Left ventricle myocardium inferior (tissue), 1 donor: ENCODE measurements around the gene WDHD1. TPM values are rescaled to one million over a fixed set of nuclear protein-coding genes. Genes with fewer than 3 reads are reported as not detected.
A peak's percentile ranks its signal among the peaks of the same experiment; 100 is the strongest.
"Not testable (repeated sequence)": the region's sequence is repeated elsewhere in the genome, so short reads cannot be mapped to it uniquely, and the experiment has no call there.

Source experiments
- DNase-seq: peaks from one replicate; pipeline ENCODE4 v3.0.0-alpha.2; 2020
- H3K27ac ChIP-seq: fragments of 200-600 bp; replicated peaks from 2 replicates; pipeline ENCODE4 v1.8.0; 2021
- H3K27me3 ChIP-seq: fragments of 200-600 bp; 2 replicates; pipeline ENCODE4 v1.8.0; 2021; ENCODE audit warnings: low read depth
- H3K36me3 ChIP-seq: fragments of 200-600 bp; 2 replicates; pipeline ENCODE4 v1.8.0; 2021
- H3K4me1 ChIP-seq: fragments of 200-600 bp; 2 replicates; pipeline ENCODE4 v1.8.0; 2021
- H3K4me3 ChIP-seq: fragments of 200-600 bp; 2 replicates; pipeline ENCODE4 v1.8.0; 2021; ENCODE audit warnings: mild to moderate bottlenecking, moderate library complexity
- H3K9me3 ChIP-seq: fragments of 200-600 bp; replicated peaks from 2 replicates; pipeline ENCODE4 v1.8.0; 2021
- CTCF ChIP-seq: fragments of 200-600 bp; IDR thresholded peaks from 2 replicates; pipeline ENCODE4 v1.8.0; 2021; ENCODE audit warnings: antibody characterized with exemption, mild to moderate bottlenecking, borderline replicate concordance
- intact Hi-C: fragments of 100-400 bp; cut with micrococcal nuclease; formaldehyde crosslinking; loops from one replicate; pipeline ENCODE4 v1.11.0; 2022
- total RNA-seq: library from RNA; stranded (reverse); fragmentation: NEBNext Ultra II Directional; extraction: Animal tissue kit (Norgen Biotek cat#: 25700); gene quantifications from one replicate; pipeline ENCODE4 v1.2.1, GENCODE V29; 2021
- donor health status: DM: no; HTN: yes; CAD: no; lungs with severe emphysema.

WDHD1 gene
- total RNA-seq, 1 donor from 2014 or later = 1.3 TPM

- Histone ChIP-seq H3K4me3 (no peak overlapping the region), H3K4me1 (no peaks in the 10 kb centered on the region), H3K36me3 (no peaks in the 10 kb centered on the region), H3K27me3 (no peaks in the 10 kb centered on the region), H3K9me3 (no peaks in the 10 kb centered on the region), H3K27ac (no peak overlapping the region)
- no peak for TF ChIP-seq CTCF
- DNase-seq = no peak
- intact Hi-C loops = no loop called here
These were observed 116.9 kb downstream of the WDHD1 start for GRCh38 chr14:54909817-54910558.

DNA sequence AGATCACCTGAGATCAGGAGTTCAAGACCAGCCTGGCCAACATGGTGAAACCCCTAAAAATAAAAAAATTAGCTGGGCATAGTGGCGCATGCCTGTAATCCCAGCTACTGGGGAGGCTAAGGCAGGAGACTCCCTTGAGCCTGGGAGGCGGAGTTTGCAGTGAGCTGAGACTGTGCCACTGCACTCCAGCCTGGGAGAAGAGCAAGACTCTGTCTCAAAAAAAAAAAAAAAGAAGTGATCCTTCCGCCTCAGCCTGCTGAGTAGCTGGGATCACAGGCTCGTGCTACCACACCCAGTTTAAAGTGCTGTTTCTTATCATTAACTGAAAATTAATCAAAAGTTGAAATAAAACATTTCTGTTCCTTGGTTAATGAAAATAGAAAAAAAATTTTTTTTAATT is 117.9 kb downstream of the WDHD1 start:
- DNase-seq = not testable (repeated sequence)

DNA sequence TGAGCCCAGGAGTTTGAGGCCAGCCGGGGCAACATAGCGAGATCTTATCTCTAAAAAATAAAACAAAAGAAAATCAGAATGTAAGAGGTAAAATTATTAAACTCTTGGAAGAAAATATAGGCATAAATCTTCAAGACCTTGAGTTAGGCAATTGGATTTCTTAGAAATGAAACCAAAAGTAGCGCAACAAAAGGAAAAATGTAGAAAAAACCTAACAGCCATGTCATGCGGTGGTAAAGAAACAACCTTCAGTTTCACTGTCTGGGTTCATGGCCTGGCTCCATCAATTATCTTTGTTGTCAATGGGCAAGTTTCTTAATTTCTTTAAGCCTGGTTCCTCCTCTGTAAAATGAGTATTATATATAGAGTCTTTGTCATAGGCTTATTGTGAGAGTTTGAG is 118.7 kb downstream of the WDHD1 start:
- Histone ChIP-seq H3K4me3 (no peak overlapping the region), H3K27me3 (no peaks in the 10 kb centered on the region), H3K4me1 (no peaks in the 10 kb centered on the region), H3K9me3 (no peaks in the 10 kb centered on the region), H3K27ac (no peak overlapping the region), H3K36me3 (no peaks in the 10 kb centered on the region)
- TF ChIP-seq CTCF = no peak
- no peak for DNase-seq
- intact Hi-C loops = no loop called here

More for the DNA sequence above, 117.9 kb downstream of the WDHD1 start:
- H3K9me3 ChIP-seq, H3K4me3 ChIP-seq, H3K4me1 ChIP-seq, H3K36me3 ChIP-seq, H3K27ac ChIP-seq, H3K27me3 ChIP-seq, intact Hi-C loops: not testable (repeated sequence)

GRCh38 chr14:54906075-54906474 is 120.8 kb downstream of the WDHD1 start:
- Histone ChIP-seq H3K9me3 (no peaks in the 10 kb centered on the region), H3K27ac (no peak overlapping the region), H3K4me1 (peaks cover 20% of the 10 kb centered on the region), H3K4me3 (no peak overlapping the region), H3K27me3 (no peaks in the 10 kb centered on the region), H3K36me3 (no peaks in the 10 kb centered on the region)
- intact Hi-C loops = no loop called here
- DNase-seq = no peak
- no peak for TF ChIP-seq CTCF

DNA sequence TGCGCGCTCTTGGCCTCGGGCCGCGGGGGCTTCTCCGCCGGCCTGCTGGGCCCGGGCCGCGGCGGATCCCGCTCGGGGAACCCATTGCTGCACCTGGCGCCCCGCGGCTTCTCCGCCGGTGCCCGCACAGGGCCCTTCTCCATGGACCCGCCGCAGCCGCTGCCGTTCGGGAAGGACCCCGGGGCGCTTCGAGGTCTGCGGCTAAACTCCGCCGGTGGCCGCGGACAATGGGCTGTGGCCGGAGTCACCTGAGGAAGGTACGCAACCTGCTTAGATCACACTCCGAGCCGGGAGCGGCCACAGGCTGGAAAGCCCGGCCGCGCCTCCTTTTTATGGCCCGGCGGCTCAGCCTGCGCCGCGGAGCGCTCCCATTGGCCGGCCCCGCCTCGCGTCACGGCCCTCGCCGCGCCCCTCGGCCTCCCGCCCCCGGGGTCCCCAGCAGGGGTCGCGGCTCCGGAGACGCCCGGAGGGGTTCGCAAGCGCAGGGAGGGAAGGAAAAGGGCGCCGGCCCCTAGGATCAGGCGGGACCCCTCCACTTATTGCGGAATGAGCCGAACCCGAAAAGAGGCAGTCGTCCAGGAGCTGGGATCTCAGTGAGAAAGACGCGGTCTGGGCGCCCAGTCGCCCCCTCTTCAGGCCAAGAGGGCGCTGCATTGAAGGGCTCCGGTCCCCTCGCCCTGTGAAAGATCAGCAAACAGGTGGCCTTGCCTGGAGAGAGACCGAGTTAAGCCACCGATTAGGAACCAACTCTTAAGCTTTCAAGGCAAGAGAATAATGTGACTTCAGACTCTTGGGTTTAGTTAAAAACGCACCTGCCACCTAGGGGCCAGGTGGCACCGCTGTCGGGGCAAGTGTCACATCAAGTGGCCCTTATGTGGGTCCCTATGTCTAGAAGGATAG is 124.1 kb downstream of the WDHD1 start, which contains the start of gene GCH1:
TSS of gene GCH1 (minus strand) at position 306 of the 900 bp plus-strand sequence. CDS start at position 143, 163 bp downstream.
- H3K9me3 ChIP-seq = no peaks in the 10 kb centered on the region
- H3K27me3 ChIP-seq = no peaks in the 10 kb centered on the region
- DNase-seq = peak; percentile 67
- no peaks in the 10 kb centered on the region for H3K36me3 ChIP-seq
- peaks cover 25% of the 10 kb centered on the region for H3K4me1 ChIP-seq
- intact Hi-C loops = no loop called here
- peak within 1 kb of the TSS; percentile 99 for H3K4me3 ChIP-seq
- peak; percentile 62 for TF ChIP-seq CTCF
- peak within 1 kb of the TSS; percentile 88 for H3K27ac ChIP-seq
